Middle frontal gyrus (tissue), 1 donor: ENCODE data around the gene FOXN3.

Experiments used
- DNase-seq: peaks from one replicate; pipeline ENCODE4 v3.0.0-alpha.2; 2015; ENCODE audit warnings: low spot score; ENCODE audit errors: extremely low spot score

The FOXN3 gene

GRCh38 chr14:89237921-89238529 is 179.0 kb downstream of the FOXN3 start:
- no peak for DNase-seq

GRCh38 chr14:89236851-89237250 is 180.2 kb downstream of the FOXN3 start:
- DNase-seq: no peak

GRCh38 chr14:89233184-89233583 is 183.8 kb downstream of the FOXN3 start:
- DNase-seq: no peak

- DNase-seq: no peak
Measured at GRCh38 chr14:89232265-89233070, 184.6 kb downstream of the FOXN3 start.

- no peak for DNase-seq
Measured at GRCh38 chr14:89231426-89232113, 185.5 kb downstream of the FOXN3 start.

- DNase-seq: no peak
Measured at GRCh38 chr14:89228921-89229639, 188.0 kb downstream of the FOXN3 start.

- DNase-seq: no peak
Measured at GRCh38 chr14:89227496-89227836, 189.6 kb downstream of the FOXN3 start.

- DNase-seq: no peak
Measured at GRCh38 chr14:89226801-89227495, 190.1 kb downstream of the FOXN3 start.

- no peak for DNase-seq
Measured at GRCh38 chr14:89225607-89226006, 191.4 kb downstream of the FOXN3 start.

- DNase-seq: no peak
Measured at GRCh38 chr14:89221109-89221810, 195.8 kb downstream of the FOXN3 start.

GRCh38 chr14:89219051-89219450 is 198.0 kb downstream of the FOXN3 start:
- no peak for DNase-seq

- DNase-seq: no peak
Measured at GRCh38 chr14:89217891-89218290, 199.1 kb downstream of the FOXN3 start.

GRCh38 chr14:89215531-89215930 is 201.5 kb downstream of the FOXN3 start:
- no peak for DNase-seq

- DNase-seq: no peak
Measured at GRCh38 chr14:89215114-89215513, 201.9 kb downstream of the FOXN3 start.

- DNase-seq: no peak
Measured at GRCh38 chr14:89214221-89214965, 202.6 kb downstream of the FOXN3 start.

GRCh38 chr14:89212386-89213235 is 204.4 kb downstream of the FOXN3 start:
- no peak for DNase-seq

- DNase-seq: no peak
Measured at GRCh38 chr14:89209558-89209957, 207.5 kb downstream of the FOXN3 start.

- DNase-seq: no peak
Measured at GRCh38 chr14:89207925-89208328, 209.1 kb downstream of the FOXN3 start.
